ENCODE data around the gene TAS2R20. TPM values are rescaled to one million over a fixed set of nuclear protein-coding genes. Genes with fewer than 3 reads are reported as not detected.

Gene TAS2R20
- total RNA-seq, 1 experiment from 2014 or later: 0.11 TPM

GRCh38 chr12:10968765-10969456 is 29.2 kb downstream of the TAS2R20 start:
- Histone ChIP-seq H2AFZ (ENCODE audit: low read length) (no peak overlapping the region), H3K36me3 (ENCODE audit: low read depth, low read length) (no peaks in the 10 kb centered on the region), H3K9me2 (replicated peaks; ENCODE audit: low read length) (no peaks in the 10 kb centered on the region), H3K4me1 (ENCODE audit: insufficient read depth, low read length) (no peaks in the 10 kb centered on the region), H3K4me2 (ENCODE audit: low read length) (no peak overlapping the region), H3F3A (ENCODE audit: low read length, unreplicated experiment) (no peaks in the 10 kb centered on the region), H3K79me2 (ENCODE audit: low read length) (no peaks in the 10 kb centered on the region), H3K4me3 (ENCODE audit: low read length) (no peak overlapping the region), H3K27ac (ENCODE audit: low read length) (no peak overlapping the region), H3K27me3 (ENCODE audit: low read length) (no peaks in the 10 kb centered on the region), H3K9ac (ENCODE audit: low read length) (no peak overlapping the region), H4K20me1 (ENCODE audit: low read length) (no peaks in the 10 kb centered on the region), H3K9me3 (ENCODE audit: low read length) (no peaks in the 10 kb centered on the region)
- ChIA-PET CTCF (no interaction called here), POLR2A (ENCODE audit: unreplicated experiment) (no interaction called here)
- ATAC-seq (no peak), DNase-seq (no peak)
- TF ChIP-seq EZH2phosphoT487 (IDR thresholded peaks at IDR 0.05; ENCODE audit: borderline replicate concordance, low read length): no peak
- no peak for TF ChIP-seq CTCF (conservative IDR thresholded peaks at IDR 0.05; ENCODE audit: low read depth, low read length)
- TF ChIP-seq EZH2 (IDR thresholded peaks at IDR 0.05; ENCODE audit: low read length, unreplicated experiment): no peak
- intact Hi-C loops (cut with micrococcal nuclease): no loop called here
- no TSS peak for BruUV-seq (replicated peaks)

- H3K4me1 ChIP-seq (ENCODE audit: insufficient read depth, low read length): no peaks in the 10 kb centered on the region
- BruUV-seq (replicated peaks): no TSS peak
- no peak overlapping the region for H3K9ac ChIP-seq (ENCODE audit: low read length)
- H3K9me2 ChIP-seq (replicated peaks; ENCODE audit: low read length): no peaks in the 10 kb centered on the region
- no peaks in the 10 kb centered on the region for H3K79me2 ChIP-seq (ENCODE audit: low read length)
- CTCF ChIA-PET: no interaction called here
- ATAC-seq (no peak), DNase-seq (no peak)
- H3K36me3 ChIP-seq (ENCODE audit: low read depth, low read length): no peaks in the 10 kb centered on the region
- TF ChIP-seq EZH2phosphoT487 (IDR thresholded peaks at IDR 0.05; ENCODE audit: borderline replicate concordance, low read length): no peak
- no peak for TF ChIP-seq EZH2 (IDR thresholded peaks at IDR 0.05; ENCODE audit: low read length, unreplicated experiment)
- no peak for TF ChIP-seq CTCF (conservative IDR thresholded peaks at IDR 0.05; ENCODE audit: low read depth, low read length)
- no peak overlapping the region for H2AFZ ChIP-seq (ENCODE audit: low read length)
- no peaks in the 10 kb centered on the region for H3K27me3 ChIP-seq (ENCODE audit: low read length)
- H3K4me3 ChIP-seq (ENCODE audit: low read length): no peak overlapping the region
- POLR2A ChIA-PET (ENCODE audit: unreplicated experiment): no interaction called here
- intact Hi-C loops (cut with micrococcal nuclease): no loop called here
- H3K9me3 ChIP-seq (ENCODE audit: low read length): no peaks in the 10 kb centered on the region
- H4K20me1 ChIP-seq (ENCODE audit: low read length): no peaks in the 10 kb centered on the region
- H3K4me2 ChIP-seq (ENCODE audit: low read length): no peak overlapping the region
- no peak overlapping the region for H3K27ac ChIP-seq (ENCODE audit: low read length)
- no peaks in the 10 kb centered on the region for H3F3A ChIP-seq (ENCODE audit: low read length, unreplicated experiment)
Observed at GRCh38 chr12:10967409-10967808, 30.7 kb downstream of the TAS2R20 start.

GRCh38 chr12:10966314-10966713 is 31.8 kb downstream of the TAS2R20 start:
- Histone ChIP-seq H2AFZ (ENCODE audit: low read length) (no peak overlapping the region), H3K4me2 (ENCODE audit: low read length) (no peak overlapping the region), H3K4me3 (ENCODE audit: low read length) (no peak overlapping the region), H3K9ac (ENCODE audit: low read length) (no peak overlapping the region), H3K4me1 (ENCODE audit: insufficient read depth, low read length) (no peaks in the 10 kb centered on the region), H3K27me3 (ENCODE audit: low read length) (no peaks in the 10 kb centered on the region), H4K20me1 (ENCODE audit: low read length) (no peaks in the 10 kb centered on the region), H3K79me2 (ENCODE audit: low read length) (no peaks in the 10 kb centered on the region), H3K27ac (ENCODE audit: low read length) (no peak overlapping the region), H3K9me2 (replicated peaks; ENCODE audit: low read length) (no peaks in the 10 kb centered on the region), H3F3A (ENCODE audit: low read length, unreplicated experiment) (no peaks in the 10 kb centered on the region), H3K36me3 (ENCODE audit: low read depth, low read length) (no peaks in the 10 kb centered on the region), H3K9me3 (ENCODE audit: low read length) (no peaks in the 10 kb centered on the region)
- DNase-seq (no peak), ATAC-seq (no peak)
- POLR2A ChIA-PET (ENCODE audit: unreplicated experiment): no interaction called here
- CTCF ChIA-PET: no interaction called here
- no TSS peak for BruUV-seq (replicated peaks)
- intact Hi-C loops (cut with micrococcal nuclease): no loop called here
- no peak for TF ChIP-seq CTCF (conservative IDR thresholded peaks at IDR 0.05; ENCODE audit: low read depth, low read length)
- no peak for TF ChIP-seq EZH2phosphoT487 (IDR thresholded peaks at IDR 0.05; ENCODE audit: borderline replicate concordance, low read length)
- no peak for TF ChIP-seq EZH2 (IDR thresholded peaks at IDR 0.05; ENCODE audit: low read length, unreplicated experiment)
